Endodermal cell (in vitro differentiated cells): ENCODE results near the gene PDCD4. TPM values are rescaled to one million over a fixed set of nuclear protein-coding genes. Genes with fewer than 3 reads are reported as not detected.

Experiments used
- DNase-seq: peaks from one replicate; pipeline ENCODE4 v3.0.0-alpha.2; 2017
- H3K27ac ChIP-seq: 2 replicates; pipeline ENCODE4 v1.5.1; 2013; ENCODE audit warnings: mild to moderate bottlenecking, low read depth, low read length, moderate library complexity
- H3K27me3 ChIP-seq: 2 replicates; pipeline ENCODE4 v1.6.1; 2013; ENCODE audit warnings: mild to moderate bottlenecking, low read length, moderate library complexity; ENCODE audit not compliant: insufficient read depth, control insufficient read depth, poor library complexity, severe bottlenecking
- H3K36me3 ChIP-seq: 2 replicates; pipeline ENCODE4 v1.7.0; 2013; ENCODE audit warnings: mild to moderate bottlenecking, low read length, moderate library complexity; ENCODE audit not compliant: control insufficient read depth, insufficient read depth
- H3K4me1 ChIP-seq: one replicate; pipeline ENCODE4 v1.7.0; 2013; ENCODE audit warnings: low read length; ENCODE audit not compliant: control insufficient read depth, insufficient read depth
- H3K4me3 ChIP-seq: 2 replicates; pipeline ENCODE4 v1.5.1; 2013; ENCODE audit warnings: mild to moderate bottlenecking, low read length, moderate library complexity
- H3K9ac ChIP-seq: 2 replicates; pipeline ENCODE4 v1.6.1; 2013; ENCODE audit warnings: mild to moderate bottlenecking, low read length, moderate library complexity; ENCODE audit not compliant: poor library complexity, severe bottlenecking; ENCODE audit errors: extremely low read depth
- H3K9me3 ChIP-seq: 2 replicates; pipeline ENCODE4 v1.6.1; 2013; ENCODE audit warnings: mild to moderate bottlenecking, low read length, moderate library complexity; ENCODE audit not compliant: control insufficient read depth
- H3K27ac Mint-ChIP-seq: 2 replicates; pipeline ENCODE4 v1.8.0; 2020; ENCODE audit warnings: mixed read lengths
- H3K27me3 Mint-ChIP-seq: 2 replicates; pipeline ENCODE4 v1.8.0; 2021; ENCODE audit warnings: mild to moderate bottlenecking, mixed read lengths; ENCODE audit not compliant: insufficient read depth
- H3K36me3 Mint-ChIP-seq: 2 replicates; pipeline ENCODE4 v1.8.0; 2020; ENCODE audit warnings: low read depth, mixed read lengths
- H3K4me1 Mint-ChIP-seq: 2 replicates; pipeline ENCODE4 v1.8.0; 2020; ENCODE audit warnings: mixed read lengths
- H3K4me3 Mint-ChIP-seq: 2 replicates; pipeline ENCODE4 v1.8.0; 2020; ENCODE audit warnings: mild to moderate bottlenecking, moderate library complexity, mixed read lengths
- H3K9me3 Mint-ChIP-seq: 2 replicates; pipeline ENCODE4 v1.8.0; 2020; ENCODE audit warnings: mild to moderate bottlenecking, mixed read lengths
- WGBS, 2 experiments: methylation state at CpG; one replicate each; pipeline versions ENCODE4 v1.1.5 to v1.1.7; 2013; ENCODE audit warnings: missing lambda C conversion rate in 2 of 2, mixed read lengths in 1 of 2; ENCODE audit not compliant: insufficient coverage in 1 of 2, insufficient read length in 1 of 2; 5-methylcytosine and 5-hydroxymethylcytosine counted together
- total RNA-seq, 2 donors: library from RNA; stranded (reverse); fragmentation: NEBNext Ultra II Directional in 1 of 2; extraction: Animal tissue kit (Norgen Biotek cat#: 25700) in 1 of 2; gene quantifications; 2 replicates in 1 of 2; 3 replicates in 1 of 2; pipeline ENCODE4 v1.2.1, GENCODE V29; 2021
- TF ChIP-seq, protein P1 (sequence below): fragments of 200-600 bp; sonication (generic); conservative IDR thresholded peaks from 2 replicates; pipeline ENCODE4 v1.5.0; 2021; ENCODE audit warnings: antibody characterized with exemption, mild to moderate bottlenecking

The PDCD4 gene
- total RNA-seq, 2 donors from 2014 or later, result 46.5 to 48.5 TPM

DNA sequence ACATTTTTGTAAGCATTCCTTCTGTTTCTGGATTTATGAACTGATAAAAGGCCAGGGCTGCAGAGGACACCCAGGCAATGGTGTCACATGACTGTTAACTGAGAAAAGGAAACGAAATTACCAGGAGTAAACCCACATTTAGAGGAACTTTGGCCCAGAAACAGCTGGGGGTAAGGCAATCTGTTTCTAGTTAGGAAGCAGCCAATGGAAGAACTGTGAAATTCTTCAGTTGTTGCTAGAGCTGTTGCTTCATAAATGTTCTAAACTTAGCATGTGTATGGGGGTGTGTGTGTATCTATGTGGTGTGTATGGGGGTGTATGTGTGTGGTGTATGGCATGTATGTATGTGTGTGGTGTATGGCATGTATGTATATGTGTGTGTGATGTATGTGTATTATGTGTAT, 11.8 kb upstream of the PDCD4 start:
- WGBS, 2 experiments, result 67 to 76% methylated on average over 1 of the region's 1 CpG
- H3K27ac ChIP-seq, result no peak overlapping the region
- H3K27ac Mint-ChIP-seq, result no peak overlapping the region

DNA sequence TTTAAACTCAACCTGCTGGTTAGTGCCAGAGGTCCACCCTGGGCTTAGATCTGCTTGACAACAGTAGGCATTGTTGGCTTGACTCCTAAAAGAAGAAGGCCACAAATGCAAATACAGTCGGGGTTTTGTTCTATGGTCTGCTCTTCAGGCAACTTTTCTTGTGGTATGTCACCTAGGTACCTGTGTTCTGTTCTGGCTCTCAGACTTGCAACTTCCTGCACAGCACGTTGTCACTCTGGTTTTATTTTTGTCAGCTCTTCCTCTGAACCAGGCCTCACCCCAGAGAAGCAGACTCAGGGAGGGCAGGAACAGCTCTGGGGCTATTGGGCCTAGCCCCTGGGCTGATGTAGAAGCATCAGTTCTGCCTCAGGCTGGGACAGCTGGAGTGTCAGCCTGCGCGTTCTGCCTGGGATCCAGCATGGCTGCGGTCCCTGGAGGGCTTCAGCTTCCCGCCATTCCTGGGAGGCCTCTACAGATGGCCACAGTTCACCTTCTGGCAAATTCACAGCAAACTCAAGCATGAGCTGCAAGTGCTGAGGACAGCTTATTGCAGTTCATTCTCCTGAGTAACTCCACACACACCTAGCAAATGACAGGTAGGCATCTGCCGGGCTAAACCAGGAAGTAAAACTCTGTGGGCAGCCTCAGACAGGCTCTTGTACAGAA, 11.0 kb upstream of the PDCD4 start:
- 94% methylated on average over 6 to 7 of the region's 7 CpGs for WGBS, 2 experiments
- Mint-ChIP-seq H3K9me3 (peaks cover 6% of the 10 kb centered on the region), H3K27ac (no peak overlapping the region), H3K36me3 (no peaks in the 10 kb centered on the region), H3K27me3 (peaks cover 2% of the 10 kb centered on the region), H3K4me3 (no peak overlapping the region), H3K4me1 (peaks cover 42% of the 10 kb centered on the region)
- Histone ChIP-seq H3K36me3 (no peaks in the 10 kb centered on the region), H3K4me1 (peaks cover 12% of the 10 kb centered on the region), H3K27ac (no peak overlapping the region), H3K4me3 (no peak overlapping the region), H3K9ac (no peak overlapping the region), H3K27me3 (no peaks in the 10 kb centered on the region), H3K9me3 (peaks cover 4% of the 10 kb centered on the region)
- TF ChIP-seq, protein P1, sequence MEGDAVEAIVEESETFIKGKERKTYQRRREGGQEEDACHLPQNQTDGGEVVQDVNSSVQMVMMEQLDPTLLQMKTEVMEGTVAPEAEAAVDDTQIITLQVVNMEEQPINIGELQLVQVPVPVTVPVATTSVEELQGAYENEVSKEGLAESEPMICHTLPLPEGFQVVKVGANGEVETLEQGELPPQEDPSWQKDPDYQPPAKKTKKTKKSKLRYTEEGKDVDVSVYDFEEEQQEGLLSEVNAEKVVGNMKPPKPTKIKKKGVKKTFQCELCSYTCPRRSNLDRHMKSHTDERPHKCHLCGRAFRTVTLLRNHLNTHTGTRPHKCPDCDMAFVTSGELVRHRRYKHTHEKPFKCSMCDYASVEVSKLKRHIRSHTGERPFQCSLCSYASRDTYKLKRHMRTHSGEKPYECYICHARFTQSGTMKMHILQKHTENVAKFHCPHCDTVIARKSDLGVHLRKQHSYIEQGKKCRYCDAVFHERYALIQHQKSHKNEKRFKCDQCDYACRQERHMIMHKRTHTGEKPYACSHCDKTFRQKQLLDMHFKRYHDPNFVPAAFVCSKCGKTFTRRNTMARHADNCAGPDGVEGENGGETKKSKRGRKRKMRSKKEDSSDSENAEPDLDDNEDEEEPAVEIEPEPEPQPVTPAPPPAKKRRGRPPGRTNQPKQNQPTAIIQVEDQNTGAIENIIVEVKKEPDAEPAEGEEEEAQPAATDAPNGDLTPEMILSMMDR, result no peak
- DNase-seq, result peak; percentile 40

More for the DNA sequence above, 11.8 kb upstream of the PDCD4 start:
- TF ChIP-seq, protein P1, result no peak
- H3K4me3 Mint-ChIP-seq, result no peak overlapping the region
- Histone ChIP-seq H3K9me3 (peaks cover 11% of the 10 kb centered on the region), H3K4me1 (peaks cover 12% of the 10 kb centered on the region), H3K36me3 (no peaks in the 10 kb centered on the region), H3K4me3 (no peak overlapping the region), H3K27me3 (no peaks in the 10 kb centered on the region), H3K9ac (no peak overlapping the region)
- peak; percentile 22 for DNase-seq
- peaks cover 12% of the 10 kb centered on the region for H3K9me3 Mint-ChIP-seq
- peaks cover 8% of the 10 kb centered on the region for H3K27me3 Mint-ChIP-seq
- H3K4me1 Mint-ChIP-seq, result peaks cover 36% of the 10 kb centered on the region
- H3K36me3 Mint-ChIP-seq, result no peaks in the 10 kb centered on the region

DNA sequence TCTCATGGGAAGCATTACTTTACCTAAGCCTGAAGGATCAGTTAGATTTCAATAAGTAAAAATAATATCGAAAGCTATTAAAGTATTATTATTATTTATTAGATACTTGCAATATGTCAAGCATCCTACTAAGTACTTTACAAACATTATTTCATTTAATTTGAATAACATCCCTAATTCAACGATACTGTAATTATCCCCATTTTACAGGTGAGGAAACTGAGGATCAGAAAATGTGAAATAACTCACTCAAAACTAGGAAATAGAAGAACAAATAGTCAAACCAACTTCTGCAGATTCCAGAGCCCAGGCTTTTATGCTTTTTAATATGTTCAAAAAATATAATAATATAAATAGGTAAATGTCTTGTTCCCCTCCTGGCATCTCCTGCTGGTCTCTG, 10.3 kb upstream of the PDCD4 start:
- 89% methylated on average over 1 of the region's 2 CpGs; no CpG with 5 or more reads in 1 of the 2 experiments for WGBS, 2 experiments
- Mint-ChIP-seq H3K27ac (no peak overlapping the region), H3K4me1 (peaks cover 42% of the 10 kb centered on the region), H3K9me3 (peaks cover 1% of the 10 kb centered on the region), H3K36me3 (no peaks in the 10 kb centered on the region), H3K27me3 (no peaks in the 10 kb centered on the region), H3K4me3 (no peak overlapping the region)
- H3K4me3 ChIP-seq, result no peak overlapping the region
- H3K9ac ChIP-seq, result no peak overlapping the region
- TF ChIP-seq, protein P1, result no peak
- no peaks in the 10 kb centered on the region for H3K9me3 ChIP-seq
- H3K36me3 ChIP-seq, result no peaks in the 10 kb centered on the region
- peaks cover 13% of the 10 kb centered on the region for H3K4me1 ChIP-seq
- no peak for DNase-seq
- no peak overlapping the region for H3K27ac ChIP-seq
- H3K27me3 ChIP-seq, result no peaks in the 10 kb centered on the region
